NAMALWA (cell line): ENCODE data around the gene RNF215.
"Not testable (repeated sequence)": the region's sequence is repeated elsewhere in the genome, so short reads cannot be mapped to it uniquely, and the experiment has no call there.

Source experiments
- DNase-seq: peaks from one replicate; pipeline ENCODE4 v3.0.0-alpha.2; 2015; ENCODE audit warnings: low spot score

RNF215 gene

DNA sequence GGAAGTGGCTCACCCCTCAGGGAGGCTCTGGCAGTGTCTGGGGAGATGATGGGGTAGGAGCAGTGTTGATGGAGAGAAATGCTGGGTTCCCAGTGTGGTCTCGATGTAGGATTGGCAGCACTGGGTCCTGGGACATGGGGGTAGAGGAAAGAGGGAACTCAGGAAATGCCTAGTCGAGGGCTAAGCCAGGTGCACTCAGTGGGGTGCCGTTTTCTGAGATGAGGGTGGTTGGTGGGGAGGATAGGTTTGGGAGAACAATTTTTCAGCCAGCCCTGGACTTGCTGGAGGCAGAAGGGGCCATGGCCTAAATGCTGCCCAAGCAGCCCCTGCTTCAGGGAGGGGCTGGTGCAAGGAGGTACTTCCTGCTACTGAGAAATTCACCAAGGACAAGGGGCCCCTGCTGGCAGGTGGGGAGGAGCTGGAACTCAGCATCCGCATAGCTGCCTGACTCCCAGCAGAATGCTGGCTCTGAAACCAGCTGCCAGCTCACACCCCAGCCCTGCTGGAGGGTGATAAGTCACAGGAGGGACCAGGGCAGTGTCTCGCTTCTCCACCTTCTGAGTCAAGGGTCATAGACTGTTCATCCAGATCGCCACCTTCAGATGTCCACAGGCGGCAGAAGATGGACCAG lies 24.4 kb downstream of the RNF215 start:
- DNase-seq: no peak

GRCh38 chr22:30361916-30362650 lies 25.1 kb downstream of the RNF215 start:
- no peak for DNase-seq

DNA sequence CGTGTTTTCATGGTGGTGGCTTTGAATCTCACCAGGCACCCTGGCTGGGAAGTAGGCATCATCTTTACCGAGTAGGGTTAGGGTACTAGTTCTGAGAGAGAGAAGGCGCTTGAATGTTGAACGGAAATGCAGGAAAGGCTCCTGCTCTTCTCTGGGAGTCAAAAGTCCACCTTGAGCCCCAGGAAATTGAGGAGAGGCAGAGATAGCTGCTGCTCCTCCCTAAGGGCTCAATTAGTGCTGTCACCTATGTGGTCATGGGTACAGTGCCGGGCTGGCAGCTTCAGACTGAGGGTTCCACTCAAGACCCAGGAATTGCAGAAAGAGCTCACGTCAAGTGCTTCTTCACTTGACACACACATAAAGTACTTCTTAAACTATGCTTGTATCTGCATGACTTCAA lies 28.7 kb downstream of the RNF215 start:
- no peak for DNase-seq

GRCh38 chr22:30357650-30358215 lies 29.5 kb downstream of the RNF215 start:
- DNase-seq: no peak

GRCh38 chr22:30357236-30357570 lies 30.0 kb downstream of the RNF215 start:
- DNase-seq: no peak

DNA sequence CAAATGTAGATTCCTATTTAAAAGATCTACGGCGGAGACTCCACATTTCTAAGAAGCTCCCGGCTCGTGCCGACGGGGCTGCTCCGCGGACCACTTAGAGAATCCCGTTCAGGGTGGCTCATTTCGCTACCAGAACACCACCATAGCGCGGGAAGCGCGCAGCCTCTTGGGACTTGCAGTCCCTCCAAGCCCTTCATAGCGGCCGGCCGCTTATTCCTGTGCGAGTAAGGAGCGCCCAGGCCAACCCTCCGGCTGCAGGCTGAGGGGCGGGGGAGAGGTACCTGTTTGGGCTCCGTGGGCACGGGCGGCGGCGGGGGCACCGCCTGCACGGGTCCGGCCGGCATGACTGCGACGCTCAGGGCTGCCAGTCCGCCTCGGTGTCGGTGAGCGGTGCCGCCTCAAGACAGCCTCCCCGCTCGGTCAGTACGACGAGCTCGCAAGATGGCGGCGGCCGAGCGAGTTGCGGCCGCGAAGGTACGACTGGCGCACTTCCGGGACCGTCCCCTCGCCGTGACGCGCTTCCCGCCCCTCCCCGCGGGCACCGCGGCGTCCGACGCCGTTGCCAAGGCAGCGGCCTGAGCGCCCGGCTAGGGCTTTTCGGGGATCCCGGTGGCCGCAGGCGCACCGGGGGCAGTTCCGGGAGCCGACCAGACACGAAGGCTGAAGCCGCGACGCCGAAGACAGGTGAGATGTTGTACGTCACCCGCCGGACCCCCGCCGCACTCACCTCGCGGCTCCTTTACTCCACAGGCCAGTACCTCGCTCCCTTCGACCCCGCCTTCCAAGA lies 30.6 kb downstream of the RNF215 start, which contains the start of the genes CCDC157 and SF3A1:
Gene CCDC157, plus strand, starts transcription at position 559 of the 787 bp plus-strand sequence. CDS start 8,994 bp downstream, outside the sequence.
Gene SF3A1, minus strand, starts transcription at position 446 of the 787 bp plus-strand sequence. Its CDS starts 102 bp downstream, at position 344.
- DNase-seq: peak; percentile 90

- DNase-seq: no peak
Measured at GRCh38 chr22:30354644-30355043, 32.6 kb downstream of the RNF215 start.

GRCh38 chr22:30351226-30351625 lies 36.0 kb downstream of the RNF215 start:
- no peak for DNase-seq

GRCh38 chr22:30348809-30349208 lies 38.4 kb downstream of the RNF215 start:
- no peak for DNase-seq

DNA sequence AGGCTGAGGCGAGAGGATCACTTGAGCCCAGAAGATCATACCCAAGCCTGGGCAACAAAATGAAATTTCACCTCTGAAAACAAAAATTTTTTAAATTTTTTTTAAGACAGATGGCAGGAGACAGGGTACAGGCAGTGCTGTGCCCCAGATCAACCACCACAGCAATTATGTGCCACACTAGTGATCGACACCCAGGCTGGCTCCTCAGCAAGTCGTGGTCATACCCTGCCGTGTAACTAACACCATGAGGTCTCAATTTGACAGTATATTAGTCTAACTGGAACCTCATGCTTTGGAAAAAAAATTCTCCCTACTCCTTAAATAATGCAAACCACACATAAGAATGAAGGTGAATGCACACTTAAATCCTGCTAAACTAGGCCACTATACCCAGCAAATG lies 38.8 kb downstream of the RNF215 start:
- no peak for DNase-seq

DNA sequence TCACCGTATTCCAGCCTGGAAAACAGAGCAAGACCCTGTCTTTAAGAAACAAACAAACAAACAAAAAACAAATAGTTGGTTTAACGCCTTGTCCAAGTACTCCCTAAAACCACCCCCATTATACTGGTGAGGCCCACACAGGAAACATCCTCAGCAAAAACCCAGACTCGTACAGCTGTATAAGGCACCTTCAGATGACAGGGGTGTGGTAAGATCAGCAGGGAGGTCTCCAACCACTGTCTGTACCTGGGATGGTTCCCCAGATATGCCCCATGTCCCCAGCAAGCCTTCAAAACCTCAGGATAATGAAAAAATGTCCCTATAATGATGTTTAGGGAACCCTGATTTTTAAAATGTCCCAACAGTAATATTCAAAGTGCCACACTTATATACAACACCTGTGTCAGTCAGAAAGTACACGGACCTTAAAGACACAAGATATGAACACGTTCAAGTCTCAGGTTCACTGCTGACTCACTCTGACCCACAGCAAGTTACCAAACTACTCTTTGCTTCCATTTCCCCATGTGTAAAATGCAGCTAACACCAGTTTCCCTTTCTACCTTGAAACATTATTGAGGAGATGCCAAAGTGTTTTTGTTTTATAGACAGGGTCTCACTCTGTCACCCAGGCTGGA lies 39.8 kb downstream of the RNF215 start:
- DNase-seq: no peak

DNA sequence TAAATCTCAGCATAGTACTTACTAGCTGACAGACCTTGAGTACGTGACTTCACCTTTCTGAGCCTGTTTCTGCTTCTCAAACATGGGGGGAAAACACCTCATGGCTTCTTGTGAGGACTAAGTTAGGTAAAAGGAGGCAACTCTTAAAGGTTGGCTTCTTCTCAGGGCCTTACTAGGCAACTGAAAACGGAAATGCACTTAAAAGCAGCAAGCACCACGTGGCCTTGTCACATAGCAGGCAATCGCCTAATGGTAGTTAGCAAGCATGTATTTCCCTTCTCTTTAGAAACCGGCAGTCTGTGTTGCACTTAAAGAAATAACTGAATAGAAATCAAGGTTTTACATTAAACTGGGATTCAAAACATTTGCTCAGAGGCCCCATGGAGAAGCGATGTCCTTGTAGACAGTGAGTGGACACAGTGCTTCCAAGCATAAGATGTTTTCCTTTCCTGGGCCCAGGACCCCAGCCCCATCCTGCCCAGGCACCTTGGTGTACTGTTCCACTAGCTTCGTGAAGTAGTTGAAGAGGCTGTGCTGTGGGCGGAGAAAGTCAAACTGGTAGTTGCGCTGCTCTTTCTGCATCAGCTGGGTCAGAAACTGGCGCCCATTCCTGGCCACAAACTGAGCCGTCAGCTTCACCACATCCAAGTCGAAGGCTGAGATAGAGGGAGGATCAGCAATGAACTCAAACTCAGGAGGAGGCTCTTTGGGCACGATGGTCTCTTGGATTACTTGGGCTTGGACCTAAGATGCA lies 42.6 kb downstream of the RNF215 start:
- DNase-seq: no peak

DNA sequence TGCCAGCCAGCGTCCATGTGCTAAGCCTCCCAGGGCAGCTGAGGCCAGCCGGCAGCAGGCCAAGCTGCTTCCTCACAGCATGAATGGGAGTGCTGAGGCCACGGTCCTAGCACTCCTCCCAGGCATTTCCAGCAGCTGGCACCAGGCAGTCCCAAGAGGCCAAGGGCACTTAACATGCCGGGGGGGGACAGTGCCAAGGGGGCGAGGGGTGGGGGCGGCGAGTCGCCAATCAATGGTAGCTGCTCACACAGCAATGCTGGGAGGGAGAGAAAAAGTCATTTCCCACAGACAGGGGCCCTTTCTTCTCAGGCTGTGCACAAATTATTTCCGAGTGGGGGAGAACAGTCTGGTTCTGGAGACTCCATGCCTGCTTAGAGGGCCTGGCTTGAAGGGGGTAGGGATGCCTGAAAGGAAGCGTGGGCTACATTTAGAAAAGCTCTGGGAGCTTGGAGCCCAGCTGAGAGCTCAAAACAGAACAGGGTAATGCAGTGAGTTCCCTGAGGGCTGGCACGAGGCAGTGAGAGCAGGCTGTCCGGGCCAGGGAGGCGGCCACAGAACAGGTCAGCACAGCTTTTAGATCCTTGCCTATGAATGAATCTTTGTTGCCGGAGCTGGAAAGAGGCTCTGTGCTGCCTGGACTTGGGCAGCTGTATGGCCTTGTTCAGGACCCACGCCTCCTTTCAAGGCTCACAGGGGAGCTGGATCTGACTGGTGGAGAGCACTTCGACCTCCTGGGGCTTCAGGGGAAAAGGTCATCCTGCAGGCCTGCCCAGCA lies 46.1 kb downstream of the RNF215 start:
- DNase-seq: no peak

DNA sequence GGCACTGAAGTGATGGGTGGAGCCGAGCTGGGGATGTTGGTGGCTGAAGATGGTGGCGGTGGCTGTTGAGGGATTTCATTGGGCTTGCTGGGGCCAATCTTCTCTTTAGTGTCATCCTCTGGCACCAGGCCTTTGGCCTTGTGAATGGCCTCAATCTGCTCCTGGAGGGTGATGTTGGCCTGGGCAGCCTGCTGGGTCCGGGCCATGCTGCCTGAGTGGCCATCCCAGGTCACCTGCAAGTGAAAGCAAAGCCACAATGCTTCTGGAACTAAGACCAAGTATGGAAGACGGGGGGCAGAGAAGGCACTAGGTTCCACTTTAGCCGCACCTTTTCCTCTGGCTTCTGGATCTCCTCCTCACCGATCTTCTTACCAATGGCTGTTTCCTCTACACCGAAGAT lies 48.4 kb downstream of the RNF215 start:
- DNase-seq: no peak

DNA sequence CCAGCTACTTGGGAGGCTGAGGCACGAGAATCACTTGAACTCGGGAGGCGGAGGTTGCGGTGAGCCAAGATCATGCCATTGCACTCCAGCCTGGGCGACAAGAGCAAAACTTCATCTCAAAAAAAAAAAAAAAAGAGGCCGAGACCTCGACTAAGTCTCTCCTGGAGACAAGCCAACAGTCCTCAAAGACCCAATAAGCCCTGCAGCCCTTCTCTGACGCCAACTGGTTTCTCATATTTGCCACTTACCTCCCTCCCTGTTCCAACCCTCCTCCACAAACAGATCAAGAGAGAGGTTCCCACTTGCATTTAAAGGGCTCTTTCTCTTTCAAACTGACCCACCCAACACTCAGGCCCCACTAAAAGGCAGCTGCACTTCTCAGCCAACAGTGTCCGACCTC lies 48.9 kb downstream of the RNF215 start:
- DNase-seq: not testable (repeated sequence)

GRCh38 chr22:30337461-30337778 lies 49.8 kb downstream of the RNF215 start:
- no peak for DNase-seq

DNA sequence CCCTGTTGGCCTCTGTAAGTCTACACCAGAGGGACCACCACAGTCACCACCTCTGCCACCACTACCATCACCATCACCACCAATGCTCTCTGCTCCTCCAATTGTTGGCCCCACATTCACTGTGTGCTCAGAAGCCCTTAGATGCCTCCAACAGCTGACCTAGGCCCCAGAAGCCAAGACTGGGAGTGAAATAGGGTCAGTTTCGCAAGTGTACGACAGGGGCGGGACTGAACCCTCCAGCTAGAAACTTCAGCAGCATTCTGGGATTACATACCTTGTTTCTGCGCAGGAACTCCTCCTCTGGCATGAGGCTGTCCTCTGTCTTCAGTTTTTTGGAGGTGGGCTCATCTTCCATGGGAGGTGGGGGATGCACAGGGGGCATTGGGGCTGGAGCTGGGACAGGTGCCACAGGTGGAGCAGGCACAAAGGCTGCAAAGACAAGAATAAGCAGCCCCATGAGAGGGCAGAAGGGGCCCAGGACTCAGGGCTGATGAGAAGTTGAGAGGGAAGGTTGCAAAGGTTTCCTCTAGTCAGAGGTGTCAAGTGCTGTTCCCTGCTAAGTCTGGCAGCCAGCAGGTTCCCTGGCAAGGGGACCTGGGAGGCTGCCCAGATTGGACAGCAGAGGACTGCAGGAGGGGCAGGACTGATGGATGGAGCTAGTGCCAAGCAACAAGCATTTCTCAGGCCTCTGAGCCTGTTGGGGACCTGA lies 50.3 kb downstream of the RNF215 start:
- no peak for DNase-seq

DNA sequence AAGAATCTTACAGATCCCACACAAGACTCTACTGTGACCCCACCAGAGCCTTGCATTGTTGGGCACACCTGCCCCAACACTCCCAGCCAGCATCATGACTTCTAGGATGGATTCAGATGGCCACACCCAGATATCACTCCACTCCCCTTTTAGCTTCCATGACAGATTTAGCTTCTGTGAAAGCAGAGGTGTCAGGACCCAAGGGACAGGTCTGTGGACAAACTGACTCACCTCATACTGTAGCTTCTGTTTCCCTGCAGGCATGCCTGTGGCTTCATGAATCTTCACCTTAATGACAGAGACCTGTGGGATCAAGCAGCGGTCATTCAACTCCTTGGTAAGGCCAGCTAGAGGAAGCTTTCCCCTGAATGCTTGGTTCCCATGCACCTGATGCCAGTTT lies 52.0 kb downstream of the RNF215 start:
- DNase-seq: no peak

- DNase-seq: no peak
Measured at GRCh38 chr22:30334646-30335045, 52.6 kb downstream of the RNF215 start.

DNA sequence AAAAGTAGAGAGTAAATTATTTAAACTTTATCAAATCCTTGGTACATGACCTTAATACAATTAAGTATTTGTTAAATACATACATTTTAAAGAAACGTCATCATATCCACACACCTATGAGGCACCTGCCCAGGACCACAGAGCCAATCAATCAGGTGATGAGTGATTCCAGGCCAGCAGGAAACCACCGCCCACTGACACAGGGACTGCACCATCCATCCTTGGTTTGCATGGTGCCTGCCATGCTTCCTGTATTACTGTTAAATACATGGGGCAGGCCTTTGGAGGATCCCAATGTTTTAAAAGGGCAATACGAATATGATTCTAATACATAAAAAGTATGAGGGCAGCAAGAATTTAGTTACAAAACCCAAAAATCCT lies 53.5 kb downstream of the RNF215 start:
- DNase-seq: no peak
